ENCODE data around the gene PCSK2.

Gene PCSK2

DNA sequence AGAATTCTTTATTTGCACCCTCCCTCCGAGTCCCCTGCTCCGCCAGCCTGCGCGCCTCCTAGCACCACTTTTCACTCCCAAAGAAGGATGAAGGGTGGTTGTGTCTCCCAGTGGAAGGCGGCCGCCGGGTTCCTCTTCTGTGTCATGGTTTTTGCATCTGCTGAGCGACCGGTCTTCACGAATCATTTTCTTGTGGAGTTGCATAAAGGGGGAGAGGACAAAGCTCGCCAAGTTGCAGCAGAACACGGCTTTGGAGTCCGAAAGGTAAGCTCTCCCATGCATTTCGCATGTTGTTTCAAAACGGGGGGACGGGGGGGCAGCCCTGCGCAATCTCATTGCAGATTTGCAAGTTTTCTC is 357 bp downstream of the PCSK2 start:
- ChIA-PET CTCF (no interaction called here), POLR2A (no interaction called here)
- Histone ChIP-seq H3K4me1 (ENCODE audit: control extremely low read depth in 1 of 4, control insufficient read depth in 4 of 4, insufficient read depth in 4 of 4, low read length in 3 of 4) (no peaks in the 10 kb centered on the region), H3K9me3 (ENCODE audit: control extremely low read depth in 1 of 5, control insufficient read depth in 4 of 5, insufficient read depth in 2 of 5, low read depth in 1 of 5, low read length in 4 of 5) (peaks cover 0 to 4% (median 0%) of the 10 kb centered on the region in 5 experiments), H3K4me3 (ENCODE audit: control insufficient read depth in 1 of 7, extremely low read depth in 1 of 7, insufficient read depth in 4 of 7, low read depth in 2 of 7, low read length in 6 of 7) (no peak overlapping the region), H3K36me3 (ENCODE audit: control insufficient read depth in 4 of 4, insufficient read depth in 4 of 4, low read length in 3 of 4) (no peaks in the 10 kb centered on the region), H3K27me3 (replicated peaks in 2 of 5; ENCODE audit: control insufficient read depth in 4 of 5, insufficient read depth in 5 of 5, low read length in 4 of 5) (peaks cover 10 to 79% (median 48%) of the 10 kb centered on the region in 5 experiments), H3K27ac (ENCODE audit: insufficient read depth in 1 of 2, low read depth in 1 of 2, low read length in 2 of 2, poor library complexity in 1 of 2, severe bottlenecking in 2 of 2) (no peak overlapping the region)
- DNase-seq, result no peak
- WGBS (ENCODE audit: insufficient coverage), result 3% methylated on average over 12 of the region's 17 CpGs

DNA sequence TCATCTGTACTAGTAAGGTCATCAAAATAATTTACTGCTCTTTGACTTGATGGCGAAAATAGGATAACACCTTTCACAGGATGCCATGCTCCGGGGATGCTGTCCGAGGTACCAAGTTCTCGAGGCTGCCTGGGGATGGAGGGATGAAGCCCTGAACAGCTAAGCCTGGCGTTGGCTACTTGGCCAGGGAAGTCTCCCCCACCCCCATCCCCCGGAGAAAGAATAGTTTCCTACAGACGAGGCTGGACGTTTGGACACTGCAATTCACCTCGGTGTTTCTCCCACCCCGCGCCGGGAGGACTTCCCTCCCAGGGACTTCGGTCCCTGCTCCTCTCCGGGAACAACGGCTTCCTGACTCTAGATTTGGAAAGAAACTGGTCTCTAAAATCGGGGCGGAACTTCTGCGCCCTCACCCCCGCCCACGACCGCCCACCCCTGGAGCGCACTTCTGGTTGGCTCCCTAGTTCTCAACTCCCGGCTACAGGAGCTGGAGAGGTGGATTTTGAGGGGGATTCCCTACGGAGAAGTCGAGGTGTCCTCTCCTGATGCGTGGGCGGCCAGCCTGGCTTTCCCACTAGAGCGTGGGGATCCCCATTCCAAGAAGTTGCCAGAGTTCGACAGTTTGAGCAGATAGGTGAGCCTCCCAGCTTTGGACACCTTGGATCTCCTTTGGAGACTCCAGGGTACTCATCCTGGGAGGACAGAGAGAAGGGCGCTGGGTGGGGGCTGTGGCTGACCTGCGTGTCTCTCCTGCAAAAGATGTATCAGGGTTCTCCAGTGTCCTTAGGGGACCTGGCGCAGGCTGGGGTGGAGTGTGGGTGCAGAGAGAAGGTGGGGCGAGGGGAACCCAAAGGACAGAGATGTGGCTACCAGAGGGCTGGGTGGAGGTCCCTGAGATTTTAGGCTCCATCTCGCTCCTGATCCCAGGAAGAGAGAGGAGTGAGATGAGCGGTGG is 1.1 kb downstream of the PCSK2 start:
- Histone ChIP-seq H3K9me3 (ENCODE audit: control extremely low read depth in 1 of 5, control insufficient read depth in 4 of 5, insufficient read depth in 2 of 5, low read depth in 1 of 5, low read length in 4 of 5) (peaks cover 0 to 4% (median 0%) of the 10 kb centered on the region in 5 experiments), H3K4me3 (ENCODE audit: control insufficient read depth in 1 of 7, extremely low read depth in 1 of 7, insufficient read depth in 4 of 7, low read depth in 2 of 7, low read length in 6 of 7) (no peak overlapping the region), H3K27me3 (replicated peaks in 2 of 5; ENCODE audit: control insufficient read depth in 4 of 5, insufficient read depth in 5 of 5, low read length in 4 of 5) (peaks cover 10 to 77% (median 48%) of the 10 kb centered on the region in 5 experiments), H3K4me1 (ENCODE audit: control extremely low read depth in 1 of 4, control insufficient read depth in 4 of 4, insufficient read depth in 4 of 4, low read length in 3 of 4) (no peaks in the 10 kb centered on the region), H3K36me3 (ENCODE audit: control insufficient read depth in 4 of 4, insufficient read depth in 4 of 4, low read length in 3 of 4) (no peaks in the 10 kb centered on the region), H3K27ac (ENCODE audit: insufficient read depth in 1 of 2, low read depth in 1 of 2, low read length in 2 of 2, poor library complexity in 1 of 2, severe bottlenecking in 2 of 2) (no peak overlapping the region)
- ChIA-PET POLR2A (no interaction called here), CTCF (no interaction called here)
- 5% methylated on average over 29 of the region's 35 CpGs for WGBS (ENCODE audit: insufficient coverage)
- DNase-seq, result no peak

DNA sequence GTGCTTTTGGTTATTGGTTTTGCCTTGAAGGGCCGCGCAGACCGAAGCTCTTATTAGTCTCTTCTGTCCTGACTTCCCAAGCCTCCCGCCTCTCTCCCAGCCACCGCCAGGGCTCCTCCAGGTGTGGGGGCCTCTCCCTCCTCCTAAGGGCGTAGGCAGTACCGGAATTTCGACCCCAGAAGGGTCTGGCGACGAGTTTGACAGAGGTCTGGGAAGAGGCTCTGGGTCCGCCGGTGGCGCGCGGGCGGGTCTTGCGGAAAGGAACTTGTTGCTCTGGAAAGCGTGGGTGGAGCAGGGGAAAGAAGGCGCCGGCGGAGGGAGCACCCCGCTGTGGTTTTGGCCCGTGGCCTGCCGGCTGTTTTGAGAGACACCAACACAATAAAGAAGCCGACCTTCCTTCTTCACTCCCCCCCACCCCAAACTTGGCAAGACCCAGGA is 1.8 kb downstream of the PCSK2 start:
- WGBS (ENCODE audit: insufficient coverage), result 7% methylated on average over 5 of the region's 25 CpGs
- DNase-seq, result no peak
- Histone ChIP-seq H3K36me3 (ENCODE audit: control insufficient read depth in 4 of 4, insufficient read depth in 4 of 4, low read length in 3 of 4) (no peaks in the 10 kb centered on the region), H3K4me1 (ENCODE audit: control extremely low read depth in 1 of 4, control insufficient read depth in 4 of 4, insufficient read depth in 4 of 4, low read length in 3 of 4) (no peaks in the 10 kb centered on the region), H3K27ac (ENCODE audit: insufficient read depth in 1 of 2, low read depth in 1 of 2, low read length in 2 of 2, poor library complexity in 1 of 2, severe bottlenecking in 2 of 2) (no peak overlapping the region), H3K9me3 (ENCODE audit: control extremely low read depth in 1 of 5, control insufficient read depth in 4 of 5, insufficient read depth in 2 of 5, low read depth in 1 of 5, low read length in 4 of 5) (peaks cover 0 to 4% (median 0%) of the 10 kb centered on the region in 5 experiments), H3K27me3 (replicated peaks in 2 of 5; ENCODE audit: control insufficient read depth in 4 of 5, insufficient read depth in 5 of 5, low read length in 4 of 5) (peaks cover 10 to 70% (median 45%) of the 10 kb centered on the region in 5 experiments), H3K4me3 (ENCODE audit: control insufficient read depth in 1 of 7, extremely low read depth in 1 of 7, insufficient read depth in 4 of 7, low read depth in 2 of 7, low read length in 6 of 7) (no peak overlapping the region)
- CTCF ChIA-PET, result no interaction called here
- POLR2A ChIA-PET, result no interaction called here

DNA sequence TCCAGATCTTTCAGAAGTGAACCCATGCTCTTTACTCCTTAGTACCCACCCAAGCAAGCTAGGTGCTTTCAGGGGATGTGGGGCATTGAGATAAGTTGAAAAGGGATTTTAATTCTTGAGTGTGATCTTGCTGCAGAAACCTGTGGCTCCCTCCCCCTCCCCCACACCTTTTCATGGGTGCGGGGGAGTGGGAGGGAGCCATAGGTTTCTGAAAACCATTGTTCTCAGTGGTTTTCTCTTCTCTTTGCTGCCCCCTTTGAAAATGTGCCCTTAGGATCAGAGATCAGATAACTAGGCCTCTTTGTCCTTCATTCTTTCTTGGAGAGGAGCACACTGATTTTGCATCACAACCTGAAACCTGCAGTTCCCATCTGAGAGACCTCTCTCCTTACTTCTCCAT is 2.4 kb downstream of the PCSK2 start:
- H3K36me3 ChIP-seq (ENCODE audit: control insufficient read depth in 4 of 4, insufficient read depth in 4 of 4, low read length in 3 of 4), result no peaks in the 10 kb centered on the region
- no CpG with 5 or more reads among the region's 1 CpG for WGBS (ENCODE audit: insufficient coverage)
- CTCF ChIA-PET, result no interaction called here
- POLR2A ChIA-PET, result no interaction called here
- peaks cover 0 to 4% (median 0%) of the 10 kb centered on the region in 5 experiments for H3K9me3 ChIP-seq (ENCODE audit: control extremely low read depth in 1 of 5, control insufficient read depth in 4 of 5, insufficient read depth in 2 of 5, low read depth in 1 of 5, low read length in 4 of 5)
- H3K27me3 ChIP-seq (replicated peaks in 2 of 5; ENCODE audit: control insufficient read depth in 4 of 5, insufficient read depth in 5 of 5, low read length in 4 of 5), result peaks cover 10 to 64% (median 40%) of the 10 kb centered on the region in 5 experiments
- H3K27ac ChIP-seq (ENCODE audit: insufficient read depth in 1 of 2, low read depth in 1 of 2, low read length in 2 of 2, poor library complexity in 1 of 2, severe bottlenecking in 2 of 2), result no peak overlapping the region
- no peak overlapping the region for H3K4me3 ChIP-seq (ENCODE audit: control insufficient read depth in 1 of 7, extremely low read depth in 1 of 7, insufficient read depth in 4 of 7, low read depth in 2 of 7, low read length in 6 of 7)
- DNase-seq, result no peak
- H3K4me1 ChIP-seq (ENCODE audit: control extremely low read depth in 1 of 4, control insufficient read depth in 4 of 4, insufficient read depth in 4 of 4, low read length in 3 of 4), result no peaks in the 10 kb centered on the region

DNA sequence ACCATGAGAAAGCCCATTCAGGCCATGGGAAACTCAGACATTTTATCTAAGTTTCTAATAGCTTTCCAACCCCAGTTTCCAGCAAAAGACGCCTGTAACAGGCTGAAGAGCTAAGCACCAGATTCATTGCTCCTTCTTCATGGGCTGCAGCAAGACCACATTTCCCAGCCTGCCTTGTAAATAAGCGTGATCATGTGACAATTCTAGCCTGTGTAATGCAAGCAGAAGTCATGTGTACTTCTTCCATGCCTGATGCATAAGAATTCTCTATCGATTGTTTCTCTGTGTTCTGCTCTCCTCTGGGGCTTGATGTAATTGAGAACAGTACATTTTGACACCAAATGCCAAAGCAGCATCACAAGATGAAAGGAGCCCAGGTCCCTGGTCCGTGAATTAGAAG is 6.8 kb downstream of the PCSK2 start:
- Histone ChIP-seq H3K4me3 (ENCODE audit: control insufficient read depth in 1 of 7, extremely low read depth in 1 of 7, insufficient read depth in 4 of 7, low read depth in 2 of 7, low read length in 6 of 7) (no peak overlapping the region), H3K4me1 (ENCODE audit: control extremely low read depth in 1 of 4, control insufficient read depth in 4 of 4, insufficient read depth in 4 of 4, low read length in 3 of 4) (no peaks in the 10 kb centered on the region), H3K36me3 (ENCODE audit: control insufficient read depth in 4 of 4, insufficient read depth in 4 of 4, low read length in 3 of 4) (no peaks in the 10 kb centered on the region), H3K9me3 (ENCODE audit: control extremely low read depth in 1 of 5, control insufficient read depth in 4 of 5, insufficient read depth in 2 of 5, low read depth in 1 of 5, low read length in 4 of 5) (no peaks in the 10 kb centered on the region), H3K27me3 (replicated peaks in 2 of 5; ENCODE audit: control insufficient read depth in 4 of 5, insufficient read depth in 5 of 5, low read length in 4 of 5) (peaks cover 7 to 23% (median 11%) of the 10 kb centered on the region in 5 experiments), H3K27ac (ENCODE audit: insufficient read depth in 1 of 2, low read depth in 1 of 2, low read length in 2 of 2, poor library complexity in 1 of 2, severe bottlenecking in 2 of 2) (no peak overlapping the region)
- ChIA-PET POLR2A (no interaction called here), CTCF (no interaction called here)
- no peak for DNase-seq
- WGBS (ENCODE audit: insufficient coverage), result 89% methylated on average over 3 of the region's 4 CpGs

DNA sequence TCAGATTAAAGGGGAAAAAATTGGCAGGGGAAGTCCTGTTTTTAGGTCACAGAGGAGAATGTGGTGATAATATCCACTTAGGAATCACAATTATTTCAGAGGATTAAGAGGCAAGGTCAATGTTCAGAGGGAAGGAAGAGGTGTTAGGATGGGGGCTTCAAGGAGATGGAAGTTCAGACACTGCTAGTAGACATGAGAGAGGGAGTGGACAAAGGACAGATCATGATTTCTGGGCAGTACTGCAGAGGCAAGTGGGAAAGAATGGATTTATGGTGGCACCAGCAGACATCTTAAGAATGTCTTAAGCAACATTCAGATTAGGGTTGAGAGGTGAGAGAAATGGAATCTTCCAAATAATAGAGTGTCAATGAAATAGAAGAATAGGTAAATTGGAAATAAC is 9.9 kb downstream of the PCSK2 start:
- Histone ChIP-seq H3K4me1 (ENCODE audit: control extremely low read depth in 1 of 4, control insufficient read depth in 4 of 4, insufficient read depth in 4 of 4, low read length in 3 of 4) (no peaks in the 10 kb centered on the region), H3K27ac (ENCODE audit: insufficient read depth in 1 of 2, low read depth in 1 of 2, low read length in 2 of 2, poor library complexity in 1 of 2, severe bottlenecking in 2 of 2) (no peak overlapping the region), H3K27me3 (replicated peaks in 2 of 5; ENCODE audit: control insufficient read depth in 4 of 5, insufficient read depth in 5 of 5, low read length in 4 of 5) (peaks cover 2 to 6% (median 3%) of the 10 kb centered on the region in 5 experiments), H3K9me3 (ENCODE audit: control extremely low read depth in 1 of 5, control insufficient read depth in 4 of 5, insufficient read depth in 2 of 5, low read depth in 1 of 5, low read length in 4 of 5) (no peaks in the 10 kb centered on the region), H3K36me3 (ENCODE audit: control insufficient read depth in 4 of 4, insufficient read depth in 4 of 4, low read length in 3 of 4) (no peaks in the 10 kb centered on the region), H3K4me3 (ENCODE audit: control insufficient read depth in 1 of 7, extremely low read depth in 1 of 7, insufficient read depth in 4 of 7, low read depth in 2 of 7, low read length in 6 of 7) (no peak overlapping the region)
- ChIA-PET CTCF (no interaction called here), POLR2A (no interaction called here)
- no peak for DNase-seq

DNA sequence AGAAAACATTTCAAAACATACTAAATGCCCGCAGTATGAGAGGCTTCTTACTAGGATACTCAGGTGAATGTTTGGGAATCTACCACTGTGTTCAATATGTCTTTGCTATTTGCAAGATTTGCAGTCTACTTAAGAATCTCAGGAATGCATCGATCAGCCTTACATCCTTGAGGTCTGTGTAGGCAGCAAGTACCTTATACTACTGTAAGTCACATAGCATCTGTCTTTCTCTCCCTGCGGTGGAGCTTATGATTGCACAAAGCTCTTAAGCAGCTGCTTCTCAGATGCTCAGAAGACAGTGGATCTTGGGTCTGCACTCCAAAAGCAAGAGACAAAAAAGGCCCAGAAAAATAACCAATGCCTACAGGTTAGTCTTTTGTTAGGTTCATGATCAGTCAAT is 21.4 kb downstream of the PCSK2 start:
- H3K36me3 ChIP-seq (ENCODE audit: control insufficient read depth in 4 of 4, insufficient read depth in 4 of 4, low read length in 3 of 4), result no peaks in the 10 kb centered on the region
- WGBS (ENCODE audit: insufficient coverage), result 100% methylated on average over 2 of the region's 3 CpGs
- no peak overlapping the region for H3K4me3 ChIP-seq (ENCODE audit: control insufficient read depth in 1 of 7, extremely low read depth in 1 of 7, insufficient read depth in 4 of 7, low read depth in 2 of 7, low read length in 6 of 7)
- POLR2A ChIA-PET, result no interaction called here
- no peaks in the 10 kb centered on the region for H3K9me3 ChIP-seq (ENCODE audit: control extremely low read depth in 1 of 5, control insufficient read depth in 4 of 5, insufficient read depth in 2 of 5, low read depth in 1 of 5, low read length in 4 of 5)
- no peak overlapping the region for H3K27ac ChIP-seq (ENCODE audit: insufficient read depth in 1 of 2, low read depth in 1 of 2, low read length in 2 of 2, poor library complexity in 1 of 2, severe bottlenecking in 2 of 2)
- CTCF ChIA-PET, result no interaction called here
- no peak for DNase-seq
- H3K27me3 ChIP-seq (replicated peaks in 2 of 5; ENCODE audit: control insufficient read depth in 4 of 5, insufficient read depth in 5 of 5, low read length in 4 of 5), result peaks cover 0 to 4% (median 0%) of the 10 kb centered on the region in 5 experiments
- no peaks in the 10 kb centered on the region for H3K4me1 ChIP-seq (ENCODE audit: control extremely low read depth in 1 of 4, control insufficient read depth in 4 of 4, insufficient read depth in 4 of 4, low read length in 3 of 4)

Measured in common myeloid progenitor, CD34-positive (primary cell).